ENCODE results near the gene IL27RA.
"Not testable (repeated sequence)": the region's sequence is repeated elsewhere in the genome, so short reads cannot be mapped to it uniquely, and the experiment has no call there.

Gene IL27RA

DNA sequence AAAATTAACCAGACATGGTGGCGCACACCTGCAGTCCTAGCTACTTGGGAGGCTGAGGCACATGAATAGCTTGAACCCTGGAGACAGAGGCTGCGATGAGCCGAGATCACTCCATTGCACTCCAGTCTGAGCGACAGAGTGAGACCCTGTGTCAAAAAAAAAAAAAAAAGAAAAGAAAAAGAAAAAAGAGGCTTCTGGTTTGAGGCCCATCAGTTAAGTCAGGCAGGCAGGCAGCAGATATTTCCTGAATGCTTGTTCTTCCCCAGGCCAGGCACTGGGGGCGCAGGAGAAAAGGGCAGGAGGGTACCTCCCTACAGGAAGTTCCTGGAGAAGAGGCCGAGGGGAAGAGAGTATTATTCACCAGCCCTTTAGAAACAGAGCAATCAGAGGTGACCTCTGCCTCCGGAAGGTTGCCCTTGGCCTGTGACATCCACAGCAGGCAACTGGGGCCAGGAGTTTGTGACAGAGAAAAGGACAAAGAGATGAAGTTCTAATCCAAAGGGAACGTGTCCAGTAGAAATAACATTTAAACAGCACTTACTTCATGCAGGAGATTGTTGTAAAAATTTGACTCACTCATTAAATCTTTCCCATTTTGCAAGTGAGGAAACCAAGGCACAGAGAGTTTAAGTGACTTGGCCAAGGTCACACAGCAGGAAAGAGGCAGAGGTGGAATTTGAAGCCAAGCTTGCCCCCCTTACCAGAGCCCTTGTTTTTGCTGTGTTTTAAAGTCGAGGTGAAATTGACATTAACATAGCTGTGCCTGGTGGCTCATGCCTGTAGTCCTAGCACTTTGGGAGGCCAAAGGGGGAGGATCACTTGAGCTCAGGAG is 7.9 kb upstream of the IL27RA start:
- Histone ChIP-seq H3K4me3 (ENCODE audit: low read length) (no peak overlapping the region), H3K9ac (ENCODE audit: low read length) (peak overlapping the region; percentile 34), H3K27me3 (ENCODE audit: control insufficient read depth, insufficient read depth, low read length) (no peaks in the 10 kb centered on the region), H3K36me3 (ENCODE audit: control insufficient read depth, insufficient read depth, low read length) (no peaks in the 10 kb centered on the region), H3K4me1 (ENCODE audit: control insufficient read depth, insufficient read depth, low read length) (peaks cover 8% of the 10 kb centered on the region), H3K9me3 (ENCODE audit: control insufficient read depth, low read length) (no peaks in the 10 kb centered on the region)

DNA sequence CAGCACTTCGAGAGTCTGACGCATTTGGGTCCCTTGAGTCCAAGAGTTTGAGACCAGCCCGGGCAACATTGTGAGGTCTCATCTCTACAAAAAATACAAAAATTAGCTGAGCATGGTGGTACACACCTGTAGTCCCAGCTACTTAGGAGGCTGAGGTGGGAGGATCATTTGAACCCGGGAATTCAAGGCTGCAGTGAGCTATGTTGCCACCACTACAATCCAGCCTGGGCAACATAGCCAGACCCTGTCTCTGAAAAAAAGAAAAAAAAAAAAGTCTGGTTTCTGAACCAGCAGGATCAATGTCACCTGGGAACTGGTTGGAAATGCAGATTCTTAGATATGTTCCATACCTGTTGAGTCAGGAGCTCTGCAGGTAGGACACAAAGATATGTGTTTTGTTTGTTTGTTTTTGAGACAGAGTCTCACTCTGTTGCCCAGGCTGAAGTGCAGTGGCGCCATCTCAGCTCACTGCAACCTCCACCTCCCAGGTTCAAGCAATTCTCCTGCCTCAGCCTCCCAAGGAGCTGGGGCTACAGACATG is 4.8 kb upstream of the IL27RA start:
- not testable (repeated sequence) for H3K9ac ChIP-seq (ENCODE audit: low read length); H3K9me3 ChIP-seq (ENCODE audit: control insufficient read depth, low read length); H3K36me3 ChIP-seq (ENCODE audit: control insufficient read depth, insufficient read depth, low read length); H3K4me1 ChIP-seq (ENCODE audit: control insufficient read depth, insufficient read depth, low read length); H3K4me3 ChIP-seq (ENCODE audit: low read length); H3K27me3 ChIP-seq (ENCODE audit: control insufficient read depth, insufficient read depth, low read length)

DNA sequence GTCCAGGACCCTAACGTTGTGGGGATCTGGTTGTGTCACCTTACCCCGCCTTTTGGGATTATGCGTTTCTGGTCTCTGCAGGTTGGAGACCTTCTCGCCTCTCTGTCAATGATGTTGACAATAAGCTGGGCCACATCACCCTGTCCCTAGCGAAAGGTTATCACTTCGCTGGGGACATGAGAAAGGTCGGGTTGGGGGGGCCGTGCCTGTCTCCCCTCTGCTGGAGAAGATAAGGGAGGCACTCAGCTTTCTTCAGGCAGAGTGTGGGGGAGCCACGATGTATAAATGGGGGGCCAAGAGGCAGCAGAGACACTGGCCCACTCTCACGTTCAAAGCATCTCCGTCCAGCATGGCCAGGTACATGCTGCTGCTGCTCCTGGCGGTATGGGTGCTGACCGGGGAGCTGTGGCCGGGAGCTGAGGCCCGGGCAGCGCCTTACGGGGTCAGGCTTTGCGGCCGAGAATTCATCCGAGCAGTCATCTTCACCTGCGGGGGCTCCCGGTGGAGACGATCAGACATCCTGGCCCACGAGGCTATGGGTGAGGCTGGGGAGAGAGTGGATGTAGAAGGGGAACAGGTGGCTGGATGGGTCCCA is 3.6 kb upstream of the IL27RA start, which contains the start of gene RLN3:
RLN3 (plus strand) TSS at position 293 of the 595 bp plus-strand sequence; CDS start at position 350, 57 bp downstream.
- Histone ChIP-seq H3K9ac (ENCODE audit: low read length) (no peak within 1 kb of the TSS), H3K4me3 (ENCODE audit: low read length) (no peak within 1 kb of the TSS), H3K36me3 (ENCODE audit: control insufficient read depth, insufficient read depth, low read length) (no peaks in the 10 kb centered on the region), H3K27me3 (ENCODE audit: control insufficient read depth, insufficient read depth, low read length) (peaks cover 6% of the 10 kb centered on the region), H3K9me3 (ENCODE audit: control insufficient read depth, low read length) (no peaks in the 10 kb centered on the region), H3K4me1 (ENCODE audit: control insufficient read depth, insufficient read depth, low read length) (peaks cover 13% of the 10 kb centered on the region)

DNA sequence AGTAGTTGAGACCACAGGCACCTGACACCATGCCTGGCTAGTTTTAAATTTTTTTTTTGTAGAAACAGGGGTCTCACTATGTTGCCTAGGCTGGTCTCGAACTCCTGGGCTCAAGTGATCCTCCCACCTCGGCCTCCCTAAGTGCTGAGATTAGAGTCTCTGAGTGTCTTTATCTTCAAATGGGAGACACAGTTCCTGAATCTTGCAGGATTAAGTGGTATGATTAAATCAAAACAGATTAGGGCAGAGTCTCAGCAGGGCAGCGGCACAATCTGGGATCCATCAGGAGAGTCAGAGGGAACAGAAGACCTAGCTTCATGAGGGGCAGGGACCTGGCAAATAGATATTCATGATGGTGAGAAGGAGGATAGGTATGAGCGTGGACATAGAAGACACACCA is 2.7 kb upstream of the IL27RA start:
- Histone ChIP-seq H3K9ac (ENCODE audit: low read length) (no peak overlapping the region), H3K4me3 (ENCODE audit: low read length) (no peak overlapping the region), H3K36me3 (ENCODE audit: control insufficient read depth, insufficient read depth, low read length) (no peaks in the 10 kb centered on the region), H3K27me3 (ENCODE audit: control insufficient read depth, insufficient read depth, low read length) (peaks cover 6% of the 10 kb centered on the region), H3K4me1 (ENCODE audit: control insufficient read depth, insufficient read depth, low read length) (peaks cover 9% of the 10 kb centered on the region), H3K9me3 (ENCODE audit: control insufficient read depth, low read length) (no peaks in the 10 kb centered on the region)

DNA sequence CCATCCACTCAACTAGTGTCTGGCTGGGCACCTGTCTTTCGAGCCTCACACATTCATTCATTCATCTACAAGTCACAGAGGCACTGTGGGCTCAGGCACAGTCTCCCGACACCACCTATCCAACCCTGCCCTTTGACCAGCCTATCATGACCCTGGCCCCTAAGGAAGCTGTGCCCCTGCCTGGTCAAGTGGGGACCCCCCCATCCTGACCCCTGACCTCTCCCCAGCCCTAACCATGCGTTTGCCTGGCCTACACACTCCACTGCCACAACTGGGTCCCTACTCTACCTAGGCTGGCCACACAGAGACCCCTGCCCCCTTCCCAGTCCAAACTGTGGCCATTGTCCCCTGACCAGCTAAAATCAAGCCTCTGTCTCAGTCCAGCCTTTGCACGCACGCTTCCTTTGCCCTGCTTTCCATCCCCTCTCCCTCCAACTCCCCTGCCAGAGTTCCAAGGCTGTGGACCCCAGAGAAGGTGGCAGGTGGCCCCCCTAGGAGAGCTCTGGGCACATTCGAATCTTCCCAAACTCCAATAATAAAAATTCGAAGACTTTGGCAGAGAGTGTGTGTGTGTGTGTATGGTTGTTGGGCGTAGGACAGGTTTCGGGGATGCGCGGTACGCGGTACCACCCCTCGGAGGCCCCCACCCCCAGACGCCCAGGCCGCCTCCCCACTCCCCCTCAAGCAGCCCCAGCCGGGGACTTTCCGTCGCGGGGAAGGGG is 404 bp upstream of the IL27RA start:
- H3K4me1 ChIP-seq (ENCODE audit: control insufficient read depth, insufficient read depth, low read length): peaks cover 9% of the 10 kb centered on the region
- peaks cover 6% of the 10 kb centered on the region for H3K27me3 ChIP-seq (ENCODE audit: control insufficient read depth, insufficient read depth, low read length)
- H3K9ac ChIP-seq (ENCODE audit: low read length): peak overlapping the region; percentile 79
- H3K36me3 ChIP-seq (ENCODE audit: control insufficient read depth, insufficient read depth, low read length): no peaks in the 10 kb centered on the region
- H3K9me3 ChIP-seq (ENCODE audit: control insufficient read depth, low read length): no peaks in the 10 kb centered on the region
- H3K4me3 ChIP-seq (ENCODE audit: low read length): no peak overlapping the region

DNA sequence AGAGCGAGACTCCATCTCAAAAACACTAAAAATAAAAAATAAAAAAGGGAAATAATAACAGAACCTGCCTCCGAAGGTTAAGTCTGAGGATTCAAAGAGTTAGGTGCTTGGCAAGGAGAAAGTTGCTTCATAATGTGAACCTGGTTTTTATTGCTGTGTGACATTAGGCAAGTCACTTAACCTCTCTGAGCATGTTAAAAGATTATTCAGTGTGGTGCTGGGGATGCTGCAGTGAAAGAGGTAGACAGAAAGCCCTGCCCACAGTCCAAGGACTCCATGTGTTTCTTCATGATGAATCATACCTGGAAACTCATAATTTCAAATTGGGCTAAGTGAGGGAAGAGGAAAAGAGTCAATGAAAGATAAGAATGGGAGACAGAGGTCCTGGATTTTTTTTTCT is 2.4 kb downstream of the IL27RA start:
- peaks cover 6% of the 10 kb centered on the region for H3K27me3 ChIP-seq (ENCODE audit: control insufficient read depth, insufficient read depth, low read length)
- H3K4me3 ChIP-seq (ENCODE audit: low read length): no peak overlapping the region
- H3K4me1 ChIP-seq (ENCODE audit: control insufficient read depth, insufficient read depth, low read length): peaks cover 4% of the 10 kb centered on the region
- no peaks in the 10 kb centered on the region for H3K36me3 ChIP-seq (ENCODE audit: control insufficient read depth, insufficient read depth, low read length)
- no peaks in the 10 kb centered on the region for H3K9me3 ChIP-seq (ENCODE audit: control insufficient read depth, low read length)
- no peak overlapping the region for H3K9ac ChIP-seq (ENCODE audit: low read length)

DNA sequence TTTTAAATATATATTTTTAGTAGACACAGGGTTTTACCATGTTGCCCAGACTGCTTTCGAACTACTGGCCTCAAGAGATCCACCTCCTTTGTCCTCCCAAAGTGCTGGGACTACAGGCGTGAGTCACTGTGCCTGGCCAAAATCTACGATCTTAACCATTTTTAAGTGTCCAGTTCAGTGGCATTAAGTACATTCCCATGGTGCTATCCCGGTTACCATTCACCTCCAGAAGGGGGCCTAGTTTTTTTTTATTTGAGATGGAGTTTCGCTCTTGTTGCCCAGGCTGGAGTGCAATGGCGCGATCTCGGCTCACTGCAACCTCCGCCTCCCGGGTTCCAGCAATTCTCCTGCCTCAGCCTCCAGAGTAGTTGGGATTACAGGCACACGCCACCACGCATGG is 3.6 kb downstream of the IL27RA start:
- not testable (repeated sequence) for H3K36me3 ChIP-seq (ENCODE audit: control insufficient read depth, insufficient read depth, low read length); H3K4me3 ChIP-seq (ENCODE audit: low read length); H3K9me3 ChIP-seq (ENCODE audit: control insufficient read depth, low read length); H3K9ac ChIP-seq (ENCODE audit: low read length); H3K4me1 ChIP-seq (ENCODE audit: control insufficient read depth, insufficient read depth, low read length); H3K27me3 ChIP-seq (ENCODE audit: control insufficient read depth, insufficient read depth, low read length)

DNA sequence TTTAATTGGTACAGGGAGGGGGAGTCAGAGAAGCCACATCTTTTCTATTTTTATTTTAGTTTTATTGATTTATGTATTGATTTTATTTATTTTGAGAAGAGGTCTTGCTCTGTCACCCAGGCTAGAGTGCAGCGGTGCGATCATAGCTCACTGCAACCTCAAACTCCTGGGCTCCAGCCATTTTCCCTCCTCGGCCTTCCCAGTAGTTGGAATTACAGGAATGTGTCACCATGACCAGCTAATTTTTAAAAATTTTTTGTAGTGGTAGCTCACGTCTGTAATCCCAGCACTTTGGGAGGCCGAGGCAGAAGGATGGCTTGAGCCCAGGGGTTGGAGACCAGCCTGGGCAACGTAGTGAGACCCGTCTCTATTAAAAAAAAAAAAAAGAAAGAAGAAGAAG is 4.1 kb downstream of the IL27RA start:
- Histone ChIP-seq H3K4me3 (ENCODE audit: low read length) (no peak overlapping the region), H3K27me3 (ENCODE audit: control insufficient read depth, insufficient read depth, low read length) (peaks cover 6% of the 10 kb centered on the region), H3K36me3 (ENCODE audit: control insufficient read depth, insufficient read depth, low read length) (no peaks in the 10 kb centered on the region), H3K9ac (ENCODE audit: low read length) (no peak overlapping the region), H3K4me1 (ENCODE audit: control insufficient read depth, insufficient read depth, low read length) (peaks cover 4% of the 10 kb centered on the region), H3K9me3 (ENCODE audit: control insufficient read depth, low read length) (no peaks in the 10 kb centered on the region)

DNA sequence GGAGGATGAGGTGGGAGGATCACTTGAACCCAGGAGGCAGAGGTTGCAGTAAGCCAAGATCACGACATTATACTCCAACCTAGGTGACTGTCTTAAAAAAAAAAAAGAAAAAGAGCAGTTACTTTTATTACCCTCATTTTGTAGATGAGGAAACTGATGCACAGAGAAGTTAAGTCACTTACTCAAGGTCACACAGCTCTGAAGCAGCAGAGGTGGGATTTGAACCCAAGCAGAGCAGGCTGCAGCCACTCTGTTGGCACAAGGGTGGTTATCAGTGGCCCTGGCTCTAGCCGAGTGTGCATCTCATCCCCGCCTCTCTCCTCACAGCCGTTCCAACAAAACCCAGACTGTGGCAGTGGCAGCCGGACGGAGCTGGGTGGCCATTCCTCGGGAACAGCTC is 7.6 kb downstream of the IL27RA start:
- Histone ChIP-seq H3K4me1 (ENCODE audit: control insufficient read depth, insufficient read depth, low read length) (no peaks in the 10 kb centered on the region), H3K9me3 (ENCODE audit: control insufficient read depth, low read length) (no peaks in the 10 kb centered on the region), H3K9ac (ENCODE audit: low read length) (no peak overlapping the region), H3K27me3 (ENCODE audit: control insufficient read depth, insufficient read depth, low read length) (no peaks in the 10 kb centered on the region), H3K36me3 (ENCODE audit: control insufficient read depth, insufficient read depth, low read length) (no peaks in the 10 kb centered on the region), H3K4me3 (ENCODE audit: low read length) (no peak overlapping the region)

DNA sequence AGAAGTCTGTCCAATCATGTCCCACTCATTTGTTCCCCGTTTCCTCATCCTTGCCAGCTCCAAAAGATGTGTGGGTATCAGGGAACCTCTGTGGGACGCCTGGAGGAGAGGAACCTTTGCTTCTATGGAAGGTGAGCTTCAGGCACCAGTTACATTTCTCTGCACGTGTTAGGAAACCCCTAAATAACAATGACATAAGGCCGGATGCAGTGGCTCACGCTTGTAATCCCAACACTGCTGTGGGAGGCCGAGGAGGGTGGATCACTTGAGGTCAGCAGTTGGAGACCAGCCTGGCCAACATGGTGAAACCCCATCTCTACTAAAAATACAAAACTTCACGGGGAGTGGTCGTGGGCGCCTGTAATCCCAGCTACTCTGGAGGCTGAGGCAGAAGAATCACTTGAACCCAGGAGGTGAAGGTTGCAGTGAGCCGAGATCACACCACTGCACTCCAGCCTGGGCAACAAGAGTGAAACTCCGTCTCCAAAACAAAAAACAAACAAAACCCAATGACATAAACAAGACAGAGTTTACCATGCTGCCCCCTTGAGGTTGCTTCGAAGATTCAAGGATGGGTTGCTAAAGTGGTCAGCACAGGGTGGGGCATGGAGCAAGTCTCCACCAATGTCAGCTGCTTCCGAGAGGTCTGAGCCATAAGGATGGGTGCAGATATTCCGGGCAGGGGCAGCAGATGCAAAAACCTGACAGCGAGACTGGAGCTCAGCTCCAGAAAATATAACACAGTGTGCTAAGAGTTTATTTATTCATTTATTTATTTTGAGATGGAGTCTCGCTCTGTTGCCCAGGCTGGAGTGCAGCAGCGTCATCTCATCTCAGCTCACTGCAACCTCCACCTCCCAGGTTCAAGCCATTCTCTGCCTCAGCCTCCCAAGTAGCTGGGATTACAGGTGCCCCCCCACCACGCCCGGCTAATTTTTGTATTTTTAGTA is 11.4 kb downstream of the IL27RA start:
- not testable (repeated sequence) for H3K9me3 ChIP-seq (ENCODE audit: control insufficient read depth, low read length); H3K36me3 ChIP-seq (ENCODE audit: control insufficient read depth, insufficient read depth, low read length); H3K27me3 ChIP-seq (ENCODE audit: control insufficient read depth, insufficient read depth, low read length); H3K4me1 ChIP-seq (ENCODE audit: control insufficient read depth, insufficient read depth, low read length); H3K4me3 ChIP-seq (ENCODE audit: low read length); H3K9ac ChIP-seq (ENCODE audit: low read length)

DNA sequence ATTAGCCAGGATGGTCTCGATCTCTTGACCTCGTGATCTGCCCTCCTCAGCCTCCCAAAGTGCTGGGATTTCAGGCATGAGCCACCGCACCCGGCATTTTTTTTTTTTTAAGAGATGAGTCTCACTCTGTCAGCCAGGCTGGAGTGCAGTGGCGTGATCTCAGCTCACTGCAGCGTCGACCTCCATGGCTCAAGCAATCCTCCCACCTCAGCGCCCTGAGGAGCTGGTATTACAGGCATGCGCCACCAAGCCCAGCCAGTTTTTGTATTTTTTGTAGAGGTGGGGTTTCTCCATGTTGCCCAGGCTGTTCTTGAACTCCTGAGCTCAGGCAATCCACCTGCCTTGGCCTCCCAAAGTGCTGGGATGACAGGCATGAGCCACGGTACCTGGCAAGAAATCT is 16.3 kb downstream of the IL27RA start:
- H3K4me1 ChIP-seq (ENCODE audit: control insufficient read depth, insufficient read depth, low read length); H3K9ac ChIP-seq (ENCODE audit: low read length): not testable (repeated sequence)

More for the DNA sequence above, 16.3 kb downstream of the IL27RA start:
- H3K9me3 ChIP-seq (ENCODE audit: control insufficient read depth, low read length); H3K4me3 ChIP-seq (ENCODE audit: low read length); H3K36me3 ChIP-seq (ENCODE audit: control insufficient read depth, insufficient read depth, low read length); H3K27me3 ChIP-seq (ENCODE audit: control insufficient read depth, insufficient read depth, low read length): not testable (repeated sequence)
